GM13976 (cell line): ENCODE data around the gene SLC23A2.

ENCODE experiments used
- DNase-seq: peaks from one replicate; pipeline ENCODE4 v3.0.0; 2012; ENCODE audit warnings: low spot score
- in situ Hi-C: fragments of 300-500 bp; cut with MboI; formaldehyde crosslinking; loops from one replicate; pipeline ENCODE4 v1.12.0; 2022; ENCODE audit warnings: low sequenced_read_pairs, mixed read lengths, inconsistent platforms; ENCODE audit not compliant: unreplicated experiment
- TF ChIP-seq, protein P1 (sequence below): IDR thresholded peaks from 2 replicates; pipeline ENCODE4 v1.5.1; 2012; ENCODE audit warnings: borderline replicate concordance, mild to moderate bottlenecking; ENCODE audit not compliant: insufficient read depth; ENCODE audit errors: extremely low read depth, missing control alignments, control extremely low read depth

SLC23A2 gene

DNA sequence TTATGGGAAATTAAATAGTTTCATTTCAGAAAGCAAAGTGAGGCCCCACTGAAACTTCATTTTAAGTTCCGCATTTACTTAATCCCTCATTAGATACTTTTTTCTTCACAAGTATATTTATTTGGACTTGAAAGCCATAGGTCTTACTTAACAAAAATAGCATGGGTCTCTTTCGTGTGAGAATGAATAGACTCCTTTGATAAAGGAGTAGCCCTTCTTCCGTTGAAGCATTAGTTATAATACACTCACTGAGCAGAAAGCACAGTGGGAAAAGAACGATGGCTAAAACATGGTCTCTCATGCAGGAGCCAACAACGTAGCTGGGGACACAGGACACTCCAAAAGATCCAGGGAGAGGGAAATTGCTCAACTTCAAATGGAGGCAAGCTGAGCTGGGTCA, 130.4 kb downstream of the SLC23A2 start:
- DNase-seq = no peak
- TF ChIP-seq, protein P1, sequence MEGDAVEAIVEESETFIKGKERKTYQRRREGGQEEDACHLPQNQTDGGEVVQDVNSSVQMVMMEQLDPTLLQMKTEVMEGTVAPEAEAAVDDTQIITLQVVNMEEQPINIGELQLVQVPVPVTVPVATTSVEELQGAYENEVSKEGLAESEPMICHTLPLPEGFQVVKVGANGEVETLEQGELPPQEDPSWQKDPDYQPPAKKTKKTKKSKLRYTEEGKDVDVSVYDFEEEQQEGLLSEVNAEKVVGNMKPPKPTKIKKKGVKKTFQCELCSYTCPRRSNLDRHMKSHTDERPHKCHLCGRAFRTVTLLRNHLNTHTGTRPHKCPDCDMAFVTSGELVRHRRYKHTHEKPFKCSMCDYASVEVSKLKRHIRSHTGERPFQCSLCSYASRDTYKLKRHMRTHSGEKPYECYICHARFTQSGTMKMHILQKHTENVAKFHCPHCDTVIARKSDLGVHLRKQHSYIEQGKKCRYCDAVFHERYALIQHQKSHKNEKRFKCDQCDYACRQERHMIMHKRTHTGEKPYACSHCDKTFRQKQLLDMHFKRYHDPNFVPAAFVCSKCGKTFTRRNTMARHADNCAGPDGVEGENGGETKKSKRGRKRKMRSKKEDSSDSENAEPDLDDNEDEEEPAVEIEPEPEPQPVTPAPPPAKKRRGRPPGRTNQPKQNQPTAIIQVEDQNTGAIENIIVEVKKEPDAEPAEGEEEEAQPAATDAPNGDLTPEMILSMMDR = no peak
- in situ Hi-C loops = no loop called here

DNA sequence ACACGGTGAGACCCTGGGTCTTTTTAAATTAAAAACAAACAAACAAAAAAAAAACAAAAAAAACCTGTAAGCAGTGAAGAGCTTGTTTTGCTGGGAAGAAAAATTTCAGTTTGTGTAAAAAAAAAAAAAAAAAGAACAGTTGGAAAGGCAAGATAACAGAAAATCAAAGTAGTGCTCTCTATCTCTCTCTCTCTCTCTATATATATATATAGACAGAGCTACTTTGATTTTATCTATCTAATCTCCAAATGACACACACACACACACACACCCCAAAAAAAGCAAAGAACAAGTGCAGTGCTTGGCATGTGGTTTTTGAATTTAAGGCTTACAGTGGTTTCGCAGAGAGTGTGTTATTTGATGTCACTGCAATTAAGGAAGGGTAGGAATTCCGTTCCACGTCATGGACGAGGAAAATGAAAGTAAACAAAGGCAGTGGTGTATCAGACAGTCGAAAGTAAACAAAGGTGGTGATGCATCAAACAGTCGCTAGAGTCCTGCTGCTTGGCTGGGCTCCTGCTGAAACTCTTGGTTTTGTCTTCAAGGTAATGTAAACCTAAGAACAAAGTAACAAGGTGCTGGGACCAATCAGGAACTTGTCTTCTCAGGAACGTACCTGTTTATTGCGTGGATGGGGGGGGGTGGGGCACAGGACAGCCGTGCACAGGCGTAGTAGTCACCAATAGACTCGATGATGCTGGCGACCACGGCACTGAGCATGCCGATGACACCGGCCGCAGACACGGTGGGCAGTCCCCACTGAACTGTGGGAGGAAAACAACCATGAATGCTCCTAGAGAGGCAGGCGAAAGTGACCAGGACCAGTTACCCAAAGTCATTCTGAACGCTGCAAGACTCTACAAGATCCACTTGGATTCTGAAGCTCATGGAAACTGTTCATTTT, 131.8 kb downstream of the SLC23A2 start:
- in situ Hi-C loops = no loop called here
- DNase-seq = no peak
- TF ChIP-seq, protein P1 = no peak

DNA sequence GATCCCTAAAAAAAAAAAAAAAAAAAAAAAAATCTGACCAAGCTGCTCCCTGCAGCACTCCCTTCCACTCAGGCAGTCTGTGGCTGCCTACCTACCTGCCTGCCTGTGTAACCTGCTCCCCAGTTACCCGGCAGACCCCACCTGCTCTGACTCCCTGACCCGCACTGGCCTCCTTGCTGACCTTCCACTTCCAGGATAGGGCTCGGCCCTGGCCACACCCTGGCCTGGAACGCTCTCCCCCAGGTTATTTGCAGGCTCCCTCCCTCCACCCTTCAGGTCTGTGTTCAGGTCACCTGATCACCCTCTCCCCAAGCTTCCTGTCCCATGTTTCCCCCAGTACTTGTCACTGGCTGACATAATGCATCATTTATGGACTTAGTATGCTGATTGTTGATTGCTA, 134.3 kb downstream of the SLC23A2 start:
- in situ Hi-C loops = no loop called here
- TF ChIP-seq, protein P1 = no peak
- no peak for DNase-seq

DNA sequence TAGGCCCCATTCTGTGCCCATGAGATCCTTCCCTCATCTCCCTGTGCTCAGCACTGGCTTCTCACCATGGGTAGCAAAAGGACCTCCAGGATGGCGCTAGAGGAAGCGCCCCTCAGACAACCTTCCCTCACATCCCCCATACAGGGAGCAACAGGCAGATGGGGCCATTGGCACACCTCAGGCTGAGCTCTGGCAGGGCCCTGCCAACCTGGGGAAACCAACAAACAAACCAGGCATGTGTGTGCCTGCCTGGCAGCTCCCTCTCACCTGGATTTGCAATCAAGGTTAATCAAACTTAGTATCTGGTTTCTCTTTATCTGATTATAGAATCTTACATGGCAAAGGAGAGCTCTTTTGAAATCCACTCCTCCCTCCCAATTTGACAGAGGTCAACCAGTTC, 134.9 kb downstream of the SLC23A2 start:
- in situ Hi-C loops = no loop called here
- DNase-seq = no peak
- TF ChIP-seq, protein P1 = no peak

DNA sequence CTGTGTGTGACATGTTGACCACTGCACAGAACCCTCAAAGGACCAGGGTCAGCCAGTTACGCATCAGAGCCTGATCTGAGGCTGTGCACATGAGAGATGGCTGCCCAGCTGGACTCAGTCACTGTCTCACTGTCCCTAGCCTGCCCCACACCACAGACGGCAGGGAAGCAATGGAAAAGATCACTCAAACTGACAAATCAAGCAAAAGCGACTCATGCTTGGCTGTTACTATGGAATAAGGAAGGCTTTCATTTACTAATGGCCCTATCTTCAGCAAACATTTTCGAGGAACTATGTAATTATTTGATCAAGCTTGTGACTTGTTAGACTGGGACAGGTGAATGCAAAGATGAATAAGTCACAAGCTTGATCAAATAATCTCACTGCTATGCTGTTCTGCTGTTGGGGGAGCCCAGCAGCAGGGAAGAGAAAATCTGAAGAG, 137.0 kb downstream of the SLC23A2 start:
- TF ChIP-seq, protein P1 = no peak
- in situ Hi-C loops = no loop called here
- no peak for DNase-seq

DNA sequence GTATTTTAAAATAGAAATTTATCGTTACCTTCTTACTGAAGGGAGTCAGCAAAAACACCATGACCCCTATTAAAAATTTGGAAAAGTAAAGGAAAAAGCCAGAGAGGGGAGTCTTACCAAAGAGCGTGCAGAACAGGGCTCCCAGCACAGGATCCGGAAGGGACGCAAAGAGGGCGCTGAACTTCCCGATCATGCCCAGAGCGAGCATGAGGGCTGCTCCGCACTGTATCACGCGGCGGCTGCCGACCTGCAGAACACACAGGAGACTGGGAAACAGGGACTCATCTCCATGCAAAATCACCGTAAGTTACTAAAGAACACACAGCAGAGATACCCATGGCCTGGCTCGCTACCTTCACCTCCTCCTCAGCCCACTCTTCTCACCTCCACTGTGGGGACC, 138.6 kb downstream of the SLC23A2 start:
- in situ Hi-C loops = no loop called here
- no peak for DNase-seq
- TF ChIP-seq, protein P1 = no peak
